Activated T-cell treated with anti-CD3 and anti-CD28 coated beads, Interleukin-2, amount 50 U/mL, for 4 hours (primary cell): Measurements from ENCODE around the gene ZNF451. TPM values are rescaled to one million over a fixed set of nuclear protein-coding genes. Genes with fewer than 3 reads are reported as not detected.

Experiments
- total RNA-seq, 3 donors: library from RNA; stranded (reverse); gene quantifications; one replicate each; pipeline ENCODE4 v1.2.1, GENCODE V29; 2021

The ZNF451 gene
- total RNA-seq, 3 donors from 2014 or later: 36.8 to 44.8 (median 43.3) TPM

Other genes starting within 250 kb of the ZNF451 start
- gene BEND6, start 135.1 kb upstream of the ZNF451 start, total RNA-seq: under 1 TPM in 1 of 3 donors, not detected in 2; 0.05 TPM
- gene KIAA1586, start 43.5 kb upstream of the ZNF451 start, total RNA-seq: 10 to 100 TPM; 13.1 to 15.2 (median 14.2) TPM
- gene BAG2, start 82.1 kb downstream of the ZNF451 start, total RNA-seq: 1 to 10 TPM; 6.3 to 7.2 (median 6.9) TPM
- gene RAB23, start 132.1 kb downstream of the ZNF451 start, total RNA-seq: 1 to 10 TPM; 1.5 to 2.2 (median 2.0) TPM
- 10 to 100 TPM; 27.8 to 31.8 (median 29.1) TPM for gene PRIM2, start 227.4 kb downstream of the ZNF451 start, total RNA-seq